Activated T-cell treated with anti-CD3 and anti-CD28 coated beads, Interleukin-2, amount 50 U/mL, for 48 hours (primary cell): ENCODE data around the gene SORCS1.

Experiments
- DNase-seq, 2 experiments: peaks; one replicate each; pipeline ENCODE4 v3.0.0-alpha.2; 2020

The SORCS1 gene

GRCh38 chr10:106799776-106800175, 364.7 kb downstream of the SORCS1 start:
- DNase-seq: no peak

- no peak for DNase-seq
Observed at GRCh38 chr10:106795619-106796018, 368.9 kb downstream of the SORCS1 start.

GRCh38 chr10:106793617-106794016, 370.9 kb downstream of the SORCS1 start:
- DNase-seq: no peak

- DNase-seq: no peak
Observed at GRCh38 chr10:106789623-106790022, 374.9 kb downstream of the SORCS1 start.

- no peak for DNase-seq
Observed at GRCh38 chr10:106788982-106789381, 375.5 kb downstream of the SORCS1 start.

- DNase-seq: no peak
Observed at GRCh38 chr10:106785528-106785927, 379.0 kb downstream of the SORCS1 start.

- DNase-seq: no peak
Observed at GRCh38 chr10:106780632-106781031, 383.9 kb downstream of the SORCS1 start.

GRCh38 chr10:106777841-106778240, 386.7 kb downstream of the SORCS1 start:
- DNase-seq: no peak

- no peak for DNase-seq
Observed at GRCh38 chr10:106775127-106775526, 389.4 kb downstream of the SORCS1 start.

- DNase-seq: no peak
Observed at GRCh38 chr10:106772957-106773356, 391.5 kb downstream of the SORCS1 start.

- no peak for DNase-seq
Observed at GRCh38 chr10:106771154-106771553, 393.4 kb downstream of the SORCS1 start.

GRCh38 chr10:106768204-106768603, 396.3 kb downstream of the SORCS1 start:
- DNase-seq: no peak

- DNase-seq: no peak
Observed at GRCh38 chr10:106765928-106766327, 398.6 kb downstream of the SORCS1 start.

GRCh38 chr10:106765241-106765754, 399.2 kb downstream of the SORCS1 start:
- DNase-seq: no peak

- DNase-seq: no peak
Observed at GRCh38 chr10:106764360-106764759, 400.1 kb downstream of the SORCS1 start.

GRCh38 chr10:106761906-106762305, 402.6 kb downstream of the SORCS1 start:
- no peak for DNase-seq

GRCh38 chr10:106757521-106757920, 407.0 kb downstream of the SORCS1 start:
- DNase-seq: no peak

- no peak for DNase-seq
Observed at GRCh38 chr10:106751091-106751490, 413.4 kb downstream of the SORCS1 start.

- no peak for DNase-seq
Observed at GRCh38 chr10:106746868-106747267, 417.6 kb downstream of the SORCS1 start.

GRCh38 chr10:106741006-106741530, 423.4 kb downstream of the SORCS1 start:
- no peak for DNase-seq

- no peak for DNase-seq
Observed at GRCh38 chr10:106740071-106740470, 424.4 kb downstream of the SORCS1 start.

- no peak for DNase-seq
Observed at GRCh38 chr10:106734220-106734619, 430.3 kb downstream of the SORCS1 start.

GRCh38 chr10:106728232-106728631, 436.3 kb downstream of the SORCS1 start:
- no peak for DNase-seq

- DNase-seq: no peak
Observed at GRCh38 chr10:106727170-106727569, 437.3 kb downstream of the SORCS1 start.

GRCh38 chr10:106722524-106722923, 442.0 kb downstream of the SORCS1 start:
- no peak for DNase-seq
